ENCODE measurements around the gene EDRF1.

EDRF1 gene

GRCh38 chr10:125762692-125763648 lies 43.5 kb downstream of the EDRF1 start:
- no peak for ATAC-seq
- TF ChIP-seq CSDC2 (CRISPR knock-in tag; IDR thresholded peaks at IDR 0.05) (no peak), ZFP3 (CRISPR knock-in tag; IDR thresholded peaks at IDR 0.05) (no peak), ZNF8 (CRISPR knock-in tag; IDR thresholded peaks at IDR 0.05) (no peak), PPARA (CRISPR knock-in tag; IDR thresholded peaks at IDR 0.05; ENCODE audit: borderline replicate concordance) (no peak), ARNTL (CRISPR knock-in tag; IDR thresholded peaks at IDR 0.05; ENCODE audit: borderline replicate concordance, low read depth) (no peak), BACH2 (CRISPR knock-in tag; IDR thresholded peaks at IDR 0.05; ENCODE audit: borderline replicate concordance) (no peak), ZC3H10 (CRISPR knock-in tag; IDR thresholded peaks at IDR 0.05) (no peak), TOX (CRISPR knock-in tag; IDR thresholded peaks at IDR 0.05; ENCODE audit: borderline replicate concordance) (no peak), TCF4 (CRISPR knock-in tag; IDR thresholded peaks at IDR 0.05; ENCODE audit: borderline replicate concordance) (no peak), ISL1 (CRISPR knock-in tag; IDR thresholded peaks at IDR 0.05) (no peak)
- TF ChIP-seq, protein P1, sequence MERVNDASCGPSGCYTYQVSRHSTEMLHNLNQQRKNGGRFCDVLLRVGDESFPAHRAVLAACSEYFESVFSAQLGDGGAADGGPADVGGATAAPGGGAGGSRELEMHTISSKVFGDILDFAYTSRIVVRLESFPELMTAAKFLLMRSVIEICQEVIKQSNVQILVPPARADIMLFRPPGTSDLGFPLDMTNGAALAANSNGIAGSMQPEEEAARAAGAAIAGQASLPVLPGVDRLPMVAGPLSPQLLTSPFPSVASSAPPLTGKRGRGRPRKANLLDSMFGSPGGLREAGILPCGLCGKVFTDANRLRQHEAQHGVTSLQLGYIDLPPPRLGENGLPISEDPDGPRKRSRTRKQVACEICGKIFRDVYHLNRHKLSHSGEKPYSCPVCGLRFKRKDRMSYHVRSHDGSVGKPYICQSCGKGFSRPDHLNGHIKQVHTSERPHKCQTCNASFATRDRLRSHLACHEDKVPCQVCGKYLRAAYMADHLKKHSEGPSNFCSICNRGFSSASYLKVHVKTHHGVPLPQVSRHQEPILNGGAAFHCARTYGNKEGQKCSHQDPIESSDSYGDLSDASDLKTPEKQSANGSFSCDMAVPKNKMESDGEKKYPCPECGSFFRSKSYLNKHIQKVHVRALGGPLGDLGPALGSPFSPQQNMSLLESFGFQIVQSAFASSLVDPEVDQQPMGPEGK (CRISPR knock-in tag; IDR thresholded peaks at IDR 0.05; ENCODE audit: borderline replicate concordance): no peak
- TF ChIP-seq, protein P2, sequence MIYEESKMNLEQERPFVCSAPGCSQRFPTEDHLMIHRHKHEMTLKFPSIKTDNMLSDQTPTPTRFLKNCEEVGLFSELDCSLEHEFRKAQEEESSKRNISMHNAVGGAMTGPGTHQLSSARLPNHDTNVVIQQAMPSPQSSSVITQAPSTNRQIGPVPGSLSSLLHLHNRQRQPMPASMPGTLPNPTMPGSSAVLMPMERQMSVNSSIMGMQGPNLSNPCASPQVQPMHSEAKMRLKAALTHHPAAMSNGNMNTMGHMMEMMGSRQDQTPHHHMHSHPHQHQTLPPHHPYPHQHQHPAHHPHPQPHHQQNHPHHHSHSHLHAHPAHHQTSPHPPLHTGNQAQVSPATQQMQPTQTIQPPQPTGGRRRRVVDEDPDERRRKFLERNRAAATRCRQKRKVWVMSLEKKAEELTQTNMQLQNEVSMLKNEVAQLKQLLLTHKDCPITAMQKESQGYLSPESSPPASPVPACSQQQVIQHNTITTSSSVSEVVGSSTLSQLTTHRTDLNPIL (CRISPR knock-in tag; IDR thresholded peaks at IDR 0.05; ENCODE audit: low read depth): no peak

DNA sequence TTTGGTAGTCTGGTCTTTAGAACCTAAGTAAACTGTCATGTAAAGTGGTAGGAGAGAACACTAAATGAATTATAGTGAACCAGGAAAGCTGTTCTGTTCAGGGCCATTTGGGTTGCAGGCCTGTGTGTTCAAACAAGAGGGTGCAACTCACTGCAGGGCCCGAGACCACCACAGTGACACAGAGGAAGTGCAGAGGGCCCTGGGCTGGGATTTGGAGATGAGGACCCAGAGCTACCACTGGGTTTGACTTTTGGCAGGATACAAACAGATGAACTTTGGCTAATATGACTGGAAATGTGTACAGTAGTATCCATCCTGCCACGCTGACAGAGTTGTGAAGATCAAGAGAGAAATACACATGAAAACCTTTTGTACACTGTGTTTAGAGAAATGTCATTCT lies 46.3 kb downstream of the EDRF1 start:
- no peak for TF ChIP-seq RARB (CRISPR knock-in tag; IDR thresholded peaks at IDR 0.05)
- no peak for TF ChIP-seq CSDC2 (CRISPR knock-in tag; IDR thresholded peaks at IDR 0.05)
- TF ChIP-seq SNAI2 (CRISPR knock-in tag; IDR thresholded peaks at IDR 0.05): no peak
- ATAC-seq: no peak

- ATAC-seq: no peak
These were observed 47.0 kb downstream of the EDRF1 start for GRCh38 chr10:125766511-125766910.

GRCh38 chr10:125768219-125768855 lies 48.8 kb downstream of the EDRF1 start:
- ATAC-seq: peak; percentile 50; the same call in 2 of the 3 replicates
- no peak for TF ChIP-seq ZC3H10 (CRISPR knock-in tag; IDR thresholded peaks at IDR 0.05)
- TF ChIP-seq, protein P1 (CRISPR knock-in tag; IDR thresholded peaks at IDR 0.05; ENCODE audit: borderline replicate concordance): no peak
- TF ChIP-seq GLIS3 (CRISPR knock-in tag; IDR thresholded peaks at IDR 0.05): no peak
- TF ChIP-seq ZFP3 (CRISPR knock-in tag; IDR thresholded peaks at IDR 0.05): no peak
- no peak for TF ChIP-seq OSR1 (CRISPR knock-in tag; IDR thresholded peaks at IDR 0.05)
- TF ChIP-seq BACH2 (CRISPR knock-in tag; IDR thresholded peaks at IDR 0.05; ENCODE audit: borderline replicate concordance): no peak
- no peak for TF ChIP-seq ZNF70 (CRISPR knock-in tag; IDR thresholded peaks at IDR 0.05)
- TF ChIP-seq TOX (CRISPR knock-in tag; IDR thresholded peaks at IDR 0.05; ENCODE audit: borderline replicate concordance): no peak

More at GRCh38 chr10:125766511-125766910, 47.0 kb downstream of the EDRF1 start:
- TF ChIP-seq ZC3H10 (CRISPR knock-in tag; IDR thresholded peaks at IDR 0.05): no peak
- TF ChIP-seq BACH2 (CRISPR knock-in tag; IDR thresholded peaks at IDR 0.05; ENCODE audit: borderline replicate concordance): no peak
- no peak for TF ChIP-seq ZNF8 (CRISPR knock-in tag; IDR thresholded peaks at IDR 0.05)

DNA sequence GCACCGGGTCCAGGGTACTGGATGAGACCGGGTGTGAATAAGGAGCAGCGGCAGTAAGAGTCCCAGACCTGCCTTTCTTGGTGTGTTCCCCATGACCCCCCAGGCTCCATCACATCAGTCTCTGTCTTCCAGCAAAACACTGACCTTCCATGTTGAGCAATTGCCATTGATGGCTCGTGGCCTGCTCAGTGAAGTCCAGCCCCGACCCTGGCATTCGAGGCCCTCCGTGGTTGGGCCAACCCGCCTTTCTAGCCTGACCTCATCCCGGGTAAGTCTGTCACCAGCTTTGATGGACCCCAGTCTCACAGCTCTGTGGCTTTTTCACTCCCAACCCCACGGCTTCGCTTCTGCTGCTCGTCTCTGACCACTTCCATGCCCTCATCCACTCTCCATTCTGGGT lies 49.7 kb downstream of the EDRF1 start:
- TF ChIP-seq CSDC2 (CRISPR knock-in tag; IDR thresholded peaks at IDR 0.05) (no peak), POU6F1 (CRISPR knock-in tag; IDR thresholded peaks at IDR 0.05; ENCODE audit: borderline replicate concordance, low read depth) (no peak), ESRRG (CRISPR knock-in tag; IDR thresholded peaks at IDR 0.05) (no peak), RARB (CRISPR knock-in tag; IDR thresholded peaks at IDR 0.05) (no peak), ARNTL (CRISPR knock-in tag; IDR thresholded peaks at IDR 0.05; ENCODE audit: borderline replicate concordance, low read depth) (no peak)
- TF ChIP-seq, protein P2 (CRISPR knock-in tag; IDR thresholded peaks at IDR 0.05; ENCODE audit: low read depth): no peak
- TF ChIP-seq, protein P3, sequence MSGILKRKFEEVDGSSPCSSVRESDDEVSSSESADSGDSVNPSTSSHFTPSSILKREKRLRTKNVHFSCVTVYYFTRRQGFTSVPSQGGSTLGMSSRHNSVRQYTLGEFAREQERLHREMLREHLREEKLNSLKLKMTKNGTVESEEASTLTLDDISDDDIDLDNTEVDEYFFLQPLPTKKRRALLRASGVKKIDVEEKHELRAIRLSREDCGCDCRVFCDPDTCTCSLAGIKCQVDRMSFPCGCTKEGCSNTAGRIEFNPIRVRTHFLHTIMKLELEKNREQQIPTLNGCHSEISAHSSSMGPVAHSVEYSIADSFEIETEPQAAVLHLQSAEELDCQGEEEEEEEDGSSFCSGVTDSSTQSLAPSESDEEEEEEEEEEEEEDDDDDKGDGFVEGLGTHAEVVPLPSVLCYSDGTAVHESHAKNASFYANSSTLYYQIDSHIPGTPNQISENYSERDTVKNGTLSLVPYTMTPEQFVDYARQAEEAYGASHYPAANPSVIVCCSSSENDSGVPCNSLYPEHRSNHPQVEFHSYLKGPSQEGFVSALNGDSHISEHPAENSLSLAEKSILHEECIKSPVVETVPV (CRISPR knock-in tag; IDR thresholded peaks at IDR 0.05): no peak
- ATAC-seq: no peak
